ENCODE results near the gene PACC1.

Gene PACC1

DNA sequence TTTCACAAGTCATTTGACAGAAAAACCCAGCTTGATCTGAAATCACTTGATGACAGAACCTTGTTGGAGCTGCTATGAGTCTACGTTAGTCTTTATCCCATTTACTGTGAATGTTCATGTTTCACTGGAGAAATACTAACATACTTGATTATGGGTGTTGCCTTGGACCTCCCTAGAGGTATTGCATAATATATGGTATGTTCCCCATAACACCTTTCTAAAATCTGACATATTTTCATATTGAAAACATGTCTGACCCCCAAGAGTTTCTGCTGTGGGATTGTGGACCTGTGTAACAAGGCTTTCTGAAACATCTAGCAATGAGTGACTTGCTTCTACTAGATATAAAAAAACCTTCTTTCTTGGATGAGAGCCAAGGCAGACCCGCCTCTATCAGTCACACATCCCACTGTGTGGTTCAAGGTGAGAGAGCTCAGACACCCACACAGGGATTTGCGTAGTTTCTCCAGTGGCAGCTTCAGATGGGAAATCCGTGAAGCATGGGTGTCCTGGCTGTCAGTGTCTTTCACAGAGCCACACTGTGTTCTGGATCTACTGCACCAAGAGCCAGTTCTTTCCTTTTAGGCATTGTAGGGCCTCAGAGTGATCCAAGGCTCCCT lies 22.6 kb upstream of the PACC1 start:
- no peak for DNase-seq (ENCODE audit: low read depth)

DNA sequence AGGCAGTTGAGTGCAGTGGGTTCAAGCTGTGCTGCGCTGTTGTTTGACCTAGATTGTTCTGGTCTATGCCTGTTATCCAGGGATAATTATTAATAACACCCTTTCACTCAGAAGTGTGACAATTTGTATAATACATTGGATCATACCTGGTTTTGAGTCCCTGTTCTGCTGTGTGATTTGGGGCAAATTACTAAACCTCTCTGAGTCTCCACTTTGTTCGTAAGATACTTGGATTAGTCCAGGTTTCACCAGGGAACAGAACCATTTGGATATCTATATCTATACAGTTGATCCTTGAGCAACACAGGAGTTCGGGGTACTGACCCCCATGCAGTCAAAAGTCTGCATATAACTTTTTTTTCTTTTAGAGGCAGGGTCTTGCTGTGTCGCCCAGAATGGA lies 20.3 kb upstream of the PACC1 start:
- no peak for DNase-seq (ENCODE audit: low read depth)

DNA sequence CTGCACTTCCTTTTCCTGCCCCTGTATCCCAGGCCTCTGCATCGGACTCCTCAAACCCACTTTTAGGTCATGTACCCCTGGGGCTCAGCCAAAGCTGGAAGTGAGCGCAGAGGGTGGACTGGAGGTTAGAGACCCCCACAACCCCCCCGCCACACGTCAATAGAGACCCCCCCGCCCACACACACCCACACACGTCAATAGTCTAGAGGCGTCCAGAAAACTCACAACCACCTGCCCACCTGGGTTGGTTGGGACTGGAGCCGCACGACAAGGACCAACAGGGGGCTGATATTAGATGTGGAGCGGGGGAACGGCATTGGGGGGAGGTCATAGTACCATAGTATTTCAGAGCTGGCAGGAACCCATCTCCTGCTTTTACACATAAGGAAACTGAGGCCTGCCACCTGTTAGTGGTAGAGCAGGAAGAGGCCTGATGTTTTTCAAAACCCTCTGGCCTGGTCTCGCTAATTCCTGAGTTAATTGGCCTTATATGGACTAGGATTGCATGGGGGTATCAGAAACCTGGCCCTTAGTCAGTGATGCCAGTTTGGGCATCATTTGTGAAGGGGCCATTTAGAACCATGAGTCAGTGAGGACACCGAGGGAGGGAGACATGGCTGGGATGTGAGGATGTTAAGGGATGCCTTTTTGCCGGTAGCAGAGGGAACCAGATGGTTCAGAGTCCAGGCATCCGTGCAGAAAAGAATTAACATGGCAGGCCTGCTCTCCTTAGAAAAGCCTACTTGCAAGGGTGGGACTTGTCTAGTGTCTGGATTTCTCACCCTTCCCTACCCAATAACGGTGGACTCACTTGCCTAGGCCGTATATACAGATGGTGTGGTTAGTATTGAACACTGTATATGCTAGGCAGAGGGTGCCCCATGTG lies 19.1 kb upstream of the PACC1 start:
- DNase-seq (ENCODE audit: low read depth), result no peak

DNA sequence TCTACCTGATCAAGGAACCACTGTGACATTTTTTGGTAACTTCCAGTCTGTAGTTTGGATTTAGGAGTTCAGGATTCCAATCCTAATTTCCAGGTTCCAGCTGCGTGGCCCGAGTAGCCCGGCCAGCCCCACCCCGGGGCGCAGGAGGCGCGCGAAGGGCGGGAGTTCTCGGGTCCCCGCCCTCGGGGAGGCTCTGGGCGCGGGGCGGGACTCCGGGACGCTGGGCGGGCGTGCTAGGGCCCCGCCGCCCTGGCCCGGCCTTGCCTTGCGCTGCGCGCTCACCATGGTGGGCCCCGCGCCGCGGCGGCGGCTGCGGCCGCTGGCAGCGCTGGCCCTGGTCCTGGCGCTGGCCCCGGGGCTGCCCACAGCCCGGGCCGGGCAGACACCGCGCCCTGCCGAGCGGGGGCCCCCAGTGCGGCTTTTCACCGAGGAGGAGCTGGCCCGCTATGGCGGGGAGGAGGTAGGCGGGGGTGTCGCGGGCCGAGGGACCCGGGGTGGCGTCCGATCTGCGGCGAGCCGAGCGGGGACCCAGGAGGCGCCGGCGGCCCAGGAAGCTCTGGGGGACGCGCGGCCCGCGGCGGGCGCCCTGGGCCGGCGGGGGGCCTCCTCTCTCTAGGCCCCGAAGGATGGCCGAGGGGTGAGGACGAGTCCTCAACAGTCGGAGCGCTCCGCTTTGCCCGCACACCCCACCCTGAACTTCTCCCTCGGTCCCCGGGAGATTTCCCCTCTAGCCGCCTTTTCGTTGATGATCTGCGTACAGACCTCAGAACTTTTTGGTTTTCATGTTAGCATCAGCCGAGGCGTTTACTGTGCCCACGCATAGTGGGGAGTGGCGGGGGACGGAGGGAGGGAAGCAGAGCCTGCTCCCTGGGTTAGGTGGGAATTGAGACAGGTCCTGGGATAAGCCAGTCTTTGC lies 18.2 kb upstream of the PACC1 start, which contains the start of gene NENF:
NENF (plus strand) TSS at position 260 of the 916 bp plus-strand sequence; CDS start at position 284, 24 bp downstream.
- peak; percentile 35 for DNase-seq (ENCODE audit: low read depth)

DNA sequence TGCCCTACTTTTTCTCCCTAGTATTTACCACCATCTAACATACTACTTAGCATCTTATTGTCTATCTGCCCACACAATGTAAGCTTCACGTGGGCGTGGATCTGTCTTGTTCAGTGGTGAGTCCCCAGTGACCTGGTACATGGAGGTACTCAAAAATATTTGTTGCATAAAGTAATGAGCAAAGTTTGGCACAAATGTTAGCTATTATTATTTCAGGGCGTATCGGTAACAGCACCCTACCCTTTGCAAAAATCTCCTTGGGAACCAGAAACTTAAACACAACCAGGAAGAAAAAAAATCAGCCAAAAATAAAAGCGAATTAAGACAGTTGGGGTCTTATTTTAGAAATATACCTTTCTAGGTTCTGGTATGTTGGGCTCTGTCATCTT lies 17.6 kb upstream of the PACC1 start:
- no peak for DNase-seq (ENCODE audit: low read depth)

DNA sequence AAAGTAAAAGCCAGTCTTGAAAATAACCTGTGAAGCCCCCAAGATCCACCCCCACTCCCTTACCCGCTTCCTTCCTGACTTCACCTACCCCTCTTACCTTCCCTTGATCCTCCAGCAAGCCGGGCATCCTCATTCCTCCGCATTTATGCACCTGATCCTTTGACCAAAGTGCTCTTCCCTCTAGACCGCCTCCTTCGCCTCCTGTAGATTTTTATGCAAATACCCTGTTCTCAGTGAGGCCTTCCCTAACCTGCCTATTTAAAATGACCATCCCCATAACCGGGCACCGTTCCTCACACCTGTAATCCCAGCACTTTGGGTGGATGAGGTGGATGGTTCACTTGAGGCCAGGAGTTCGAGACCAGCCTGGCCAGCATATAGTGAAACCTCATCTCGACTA lies 17.0 kb upstream of the PACC1 start:
- no peak for DNase-seq (ENCODE audit: low read depth)

DNA sequence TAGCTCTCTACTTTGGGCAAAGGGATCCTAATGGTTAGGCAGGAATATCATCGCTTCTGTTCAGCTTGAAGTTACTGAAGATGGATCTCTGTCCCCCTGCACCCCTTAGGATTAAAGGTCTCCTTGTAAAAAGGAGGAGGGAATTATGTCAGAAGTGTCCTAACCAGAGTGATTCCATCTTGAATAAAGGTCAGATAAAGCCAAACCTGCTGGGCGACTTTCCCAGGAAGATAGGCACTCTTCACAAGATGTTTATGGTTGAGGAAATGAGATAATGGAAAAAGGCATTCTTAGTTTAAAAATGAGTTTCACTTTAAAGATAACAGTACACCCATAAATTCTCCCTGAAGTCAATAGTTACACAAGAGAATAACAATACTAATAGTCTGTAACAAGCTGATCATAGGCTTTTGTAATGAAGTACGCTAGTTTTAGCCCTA lies 16.3 kb upstream of the PACC1 start:
- DNase-seq (ENCODE audit: low read depth), result no peak

DNA sequence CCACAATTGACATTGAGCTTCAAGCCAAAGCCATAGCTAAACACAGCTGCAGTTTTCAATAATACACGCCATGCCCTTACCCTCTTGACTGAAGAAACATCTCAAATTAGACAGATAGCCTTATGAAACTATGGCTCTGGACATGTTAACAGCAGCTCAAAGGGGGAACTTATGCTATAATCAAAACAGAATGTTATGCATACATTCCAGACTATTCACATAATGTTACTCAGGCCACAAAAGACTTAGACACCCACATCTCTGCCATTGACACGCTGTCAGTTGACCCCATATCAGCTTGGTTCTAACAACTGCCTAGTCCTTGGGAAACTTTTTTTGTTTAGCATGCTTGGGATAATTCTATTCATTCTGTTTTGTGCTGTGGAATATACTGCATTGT lies 15.7 kb upstream of the PACC1 start:
- DNase-seq (ENCODE audit: low read depth), result no peak

DNA sequence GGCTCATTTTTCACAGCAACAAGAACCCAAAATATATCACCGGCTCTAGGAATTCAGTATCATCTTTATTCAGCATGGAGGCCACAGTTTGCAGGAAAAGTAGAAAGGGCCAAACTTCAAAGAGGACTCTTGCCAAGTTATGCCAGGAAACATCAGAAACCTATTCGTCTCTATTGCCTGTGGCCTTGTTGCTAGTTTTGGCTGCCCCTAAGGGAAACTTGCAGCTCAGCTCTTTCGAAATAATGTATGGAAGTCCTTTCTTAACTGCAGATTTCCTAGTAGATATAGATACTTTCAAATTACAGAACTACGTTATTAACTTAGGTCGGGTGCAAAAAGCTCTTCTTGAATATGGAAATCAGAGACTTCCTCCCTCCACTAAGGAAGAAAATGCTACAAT lies 13.8 kb upstream of the PACC1 start:
- no peak for DNase-seq (ENCODE audit: low read depth)

DNA sequence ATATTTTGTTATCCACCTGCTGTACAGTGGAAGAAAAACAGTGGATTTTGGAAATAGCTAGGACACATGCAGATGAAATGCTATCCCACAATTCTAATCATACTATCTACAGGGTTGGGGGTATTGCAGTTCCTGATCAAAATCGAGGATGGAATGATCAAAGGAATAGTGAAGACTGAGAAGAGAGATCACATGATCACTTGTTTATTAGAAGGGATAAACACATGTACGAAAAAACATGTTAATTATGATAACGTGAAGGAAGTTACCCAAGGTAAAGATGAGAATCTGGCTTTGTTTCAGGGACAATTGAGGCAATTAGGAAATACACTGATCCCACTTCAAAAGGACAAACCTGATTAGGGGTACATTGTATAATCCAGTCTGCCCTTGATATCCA lies 9.2 kb upstream of the PACC1 start:
- no peak for DNase-seq (ENCODE audit: low read depth)

DNA sequence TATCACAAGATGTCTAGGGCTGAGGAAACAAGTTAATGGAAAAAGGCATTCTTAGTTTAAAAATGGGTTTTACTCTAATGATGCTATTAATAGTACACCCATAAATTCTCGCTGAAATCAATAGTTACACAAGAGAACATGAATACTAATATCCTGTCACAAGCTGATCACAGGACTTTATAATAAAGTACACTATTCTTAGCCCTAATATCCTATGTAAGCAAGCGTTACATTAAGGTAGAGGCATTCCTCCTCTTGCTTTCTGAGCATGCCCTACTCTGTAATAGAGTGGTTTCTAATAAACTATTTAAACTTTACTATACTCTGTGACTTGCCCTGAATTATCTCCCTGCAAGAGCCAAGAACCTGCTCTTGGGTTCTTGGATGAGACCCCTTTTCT lies 6.5 kb upstream of the PACC1 start:
- DNase-seq (ENCODE audit: low read depth), result no peak

DNA sequence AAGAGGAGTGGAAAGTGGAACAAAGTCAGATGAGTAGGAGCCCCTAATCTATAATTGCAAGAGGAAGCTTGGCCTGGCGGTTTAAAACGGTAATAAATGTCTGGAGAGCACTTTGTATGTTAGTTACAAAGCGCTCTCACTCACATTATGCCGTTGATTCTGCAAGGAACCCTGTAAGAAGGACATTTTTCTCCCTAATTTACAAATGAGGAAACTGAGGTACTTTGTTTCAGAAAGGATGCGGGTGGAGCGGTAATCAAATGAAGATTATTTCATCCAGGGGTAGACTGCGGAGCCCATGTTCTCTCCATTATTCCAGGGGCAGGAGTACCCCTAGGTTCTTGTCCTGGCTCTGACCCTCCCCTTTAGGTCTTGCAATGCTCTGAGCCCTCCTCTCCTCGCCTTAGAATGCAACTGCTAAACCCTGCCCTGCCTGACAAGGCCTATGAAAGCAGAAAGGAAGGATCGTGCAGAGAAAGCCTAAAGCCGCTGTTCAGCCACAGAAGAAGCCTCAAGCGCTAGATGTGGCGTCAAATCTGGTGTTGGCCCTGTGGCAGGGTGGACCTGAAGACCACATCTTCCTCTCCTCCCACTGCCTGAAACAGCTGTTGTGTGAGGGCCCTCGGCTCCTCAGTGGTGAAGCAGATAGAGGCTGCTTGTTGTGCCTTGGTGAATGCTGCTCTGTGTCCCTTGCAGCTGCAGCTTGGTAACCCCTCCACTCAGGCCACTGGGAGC lies 588 bp upstream of the PACC1 start:
- DNase-seq (ENCODE audit: low read depth), result no peak

DNA sequence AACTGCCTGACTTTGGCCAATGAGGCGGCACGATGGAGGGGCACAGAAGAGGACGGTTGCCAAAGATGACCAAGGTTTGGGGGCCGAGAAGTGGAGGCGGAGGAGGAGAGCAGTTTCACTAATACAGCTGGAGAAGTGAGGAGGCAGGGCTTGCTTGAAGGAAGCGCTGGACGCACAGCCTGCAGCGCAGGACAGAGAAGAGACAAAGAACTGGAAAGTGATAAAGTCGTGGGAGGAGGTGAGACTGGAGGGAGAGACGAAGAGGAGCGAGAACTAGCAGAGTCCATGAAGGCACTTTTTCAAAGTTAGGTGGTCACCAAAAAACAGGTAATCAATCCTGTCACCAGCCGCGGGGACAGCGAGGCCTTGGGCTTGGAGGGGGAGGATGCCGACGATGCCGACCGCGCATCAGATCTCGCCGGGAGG lies 771 bp downstream of the PACC1 start:
- no peak for DNase-seq (ENCODE audit: low read depth)

DNA sequence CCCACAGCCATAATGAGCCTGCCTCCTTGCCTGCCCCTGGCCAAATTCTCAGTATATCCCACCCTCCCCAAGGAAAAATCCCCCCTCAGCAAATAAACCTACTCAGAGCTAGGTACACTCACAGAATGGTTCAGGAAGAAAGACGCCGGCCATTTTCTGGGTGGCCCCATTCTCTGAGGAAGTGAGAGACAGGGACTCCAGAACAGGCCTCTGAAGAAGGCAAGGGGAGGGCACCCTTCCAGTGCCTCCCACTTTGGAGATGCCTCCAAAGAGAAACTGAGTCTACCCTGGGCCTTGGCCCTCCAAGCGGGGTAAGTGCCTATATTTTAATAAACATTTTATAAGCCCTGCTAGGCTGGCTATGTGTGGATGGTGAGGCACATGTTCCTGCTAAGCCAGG lies 2.3 kb downstream of the PACC1 start:
- DNase-seq (ENCODE audit: low read depth), result no peak

DNA sequence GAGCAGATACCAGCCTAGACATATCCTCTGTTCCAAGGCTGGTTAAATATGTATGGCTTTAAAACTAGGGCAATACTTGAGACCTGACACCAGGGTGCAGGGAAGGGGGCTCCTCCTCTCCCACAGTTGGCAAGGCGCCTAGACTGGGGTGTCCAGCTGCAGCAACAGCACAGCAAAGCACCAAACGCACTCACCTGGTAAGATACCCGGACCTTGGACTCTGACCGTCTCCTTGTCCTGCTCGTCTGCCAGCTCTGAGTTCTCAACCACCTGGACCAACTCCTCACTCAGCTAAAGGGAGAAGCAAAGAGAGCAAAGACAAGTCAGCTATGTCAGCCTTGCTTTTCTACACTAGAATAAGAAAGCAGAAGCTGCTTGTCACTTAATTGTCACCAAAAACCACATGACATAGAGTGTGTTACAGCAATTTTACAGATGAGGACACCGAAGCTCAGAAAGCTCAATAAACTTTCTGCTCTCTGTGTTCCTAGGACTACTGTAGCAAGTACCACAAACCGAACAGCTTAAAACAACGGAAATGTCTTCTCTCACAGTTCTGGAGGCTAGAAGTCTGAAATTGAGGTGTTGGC lies 4.4 kb downstream of the PACC1 start:
- DNase-seq (ENCODE audit: low read depth), result no peak

DNA sequence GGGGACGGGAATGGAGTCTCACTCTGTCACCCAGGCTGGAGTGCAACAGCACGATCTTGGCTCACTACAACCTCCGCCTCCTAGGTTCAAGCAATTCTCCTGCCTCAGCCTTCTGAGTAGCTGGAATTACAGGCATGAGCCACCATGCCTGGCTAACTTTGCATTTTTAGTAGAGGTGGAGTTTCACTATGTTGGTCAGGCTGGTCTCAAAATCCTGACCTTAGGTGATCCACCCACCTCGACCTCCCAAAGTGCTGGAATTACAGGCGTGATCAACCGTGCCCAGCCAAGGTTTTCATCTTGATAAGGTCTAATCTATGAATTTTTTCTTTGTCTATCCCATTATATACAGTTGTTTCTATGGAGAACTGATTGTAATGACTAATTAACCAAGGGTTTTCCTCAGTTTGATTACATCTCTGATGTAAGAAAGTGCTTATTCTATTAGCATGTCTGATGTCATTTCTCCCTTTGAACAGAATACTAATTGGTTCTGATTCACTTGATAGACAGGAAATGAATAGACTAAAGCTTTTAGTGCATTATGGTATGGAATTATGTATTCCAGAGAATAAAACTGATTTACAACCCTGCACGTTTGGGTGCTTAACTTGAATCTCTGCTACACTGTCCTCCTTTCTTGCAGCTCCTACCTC lies 11.9 kb downstream of the PACC1 start:
- DNase-seq (ENCODE audit: low read depth), result no peak

DNA sequence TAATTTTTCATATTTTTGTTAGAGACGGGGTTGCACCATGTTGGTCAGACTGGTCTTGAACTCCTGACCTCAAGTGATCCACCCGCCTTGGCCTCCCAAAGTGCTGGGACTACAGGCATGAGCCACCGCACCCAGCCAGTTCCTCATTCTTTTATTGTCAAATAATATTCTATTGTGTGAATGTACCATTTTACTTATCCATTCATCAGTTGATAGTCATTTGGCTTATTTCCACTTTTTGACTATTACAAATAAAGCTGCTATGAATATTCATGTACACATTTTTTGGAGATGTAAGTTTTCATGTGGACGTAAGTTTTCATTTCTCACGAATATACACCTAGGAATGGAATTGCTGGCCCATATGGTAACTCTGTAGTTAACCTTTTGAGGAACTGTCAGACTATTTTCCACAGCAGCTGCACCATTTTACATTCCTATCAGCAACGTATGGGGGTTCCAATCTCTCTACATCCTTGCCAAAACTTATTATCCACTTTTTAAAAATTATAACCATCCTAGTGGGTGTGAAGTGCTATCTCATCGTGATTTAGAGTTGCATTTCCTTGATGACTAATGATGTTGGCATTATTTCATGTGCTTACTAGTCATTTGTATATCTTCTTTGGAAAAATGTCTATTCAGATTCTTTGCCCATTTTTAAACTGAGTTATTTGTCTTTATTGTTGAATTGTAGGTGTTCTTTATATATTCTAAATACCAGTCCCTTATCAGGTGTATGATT lies 12.7 kb downstream of the PACC1 start:
- peak; percentile 27 for DNase-seq (ENCODE audit: low read depth)

DNA sequence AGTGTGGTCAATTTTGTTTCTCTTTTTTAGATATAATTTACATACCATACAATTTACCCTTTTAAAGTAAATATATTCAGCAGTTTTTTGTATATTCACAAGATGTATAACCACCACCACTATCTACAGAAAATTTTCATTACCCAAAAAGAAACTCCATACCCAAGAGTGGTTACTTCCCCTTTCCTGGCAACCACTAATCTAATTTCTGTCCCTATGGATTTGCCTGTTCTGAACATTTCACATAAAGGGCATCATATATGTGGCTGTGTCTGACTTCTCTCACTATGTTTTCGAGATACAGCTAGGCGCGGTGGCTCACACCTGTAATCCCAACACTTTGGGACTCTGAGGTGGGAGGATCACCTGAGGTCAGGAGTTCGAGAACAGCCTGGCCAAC lies 13.6 kb downstream of the PACC1 start:
- no peak for DNase-seq (ENCODE audit: low read depth)

DNA sequence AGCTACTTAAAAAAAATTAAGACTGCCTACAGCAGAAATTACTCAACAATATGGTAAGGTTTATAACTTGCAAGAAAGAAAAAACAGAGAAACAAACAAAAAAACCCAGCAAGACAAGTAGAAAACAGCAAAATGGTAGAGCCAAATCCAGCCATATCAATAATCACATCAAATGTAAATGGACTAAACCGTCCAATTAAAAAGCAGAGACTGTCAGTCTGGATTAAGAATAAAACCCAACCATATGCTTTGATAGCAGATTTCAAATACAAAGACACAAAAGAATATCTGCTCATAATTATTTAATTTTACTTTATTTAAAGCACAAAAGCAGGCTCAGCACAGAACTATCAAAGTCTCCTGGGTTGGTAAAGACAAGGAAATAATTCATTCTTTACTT lies 17.5 kb downstream of the PACC1 start:
- DNase-seq (ENCODE audit: low read depth), result no peak

DNA sequence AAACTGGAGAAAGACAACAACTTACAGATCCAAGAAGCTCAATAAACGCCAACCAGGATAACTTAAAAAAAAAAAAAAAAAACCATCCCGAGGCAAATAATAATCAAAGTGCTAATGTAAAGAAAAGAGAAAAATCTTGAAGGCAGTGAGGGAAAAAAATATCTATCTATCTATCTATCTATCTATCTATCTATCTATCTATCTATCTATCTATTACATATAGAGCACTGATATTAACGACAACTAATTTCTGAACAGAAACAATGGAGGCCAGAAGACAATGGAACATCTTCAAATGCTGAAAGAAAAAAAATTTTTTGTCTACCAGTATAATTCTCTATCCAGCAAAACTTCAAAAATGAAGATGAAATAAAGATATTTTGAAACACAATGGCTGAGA lies 18.0 kb downstream of the PACC1 start:
- no peak for DNase-seq (ENCODE audit: low read depth)
